OCI-LY1 (cell line): ENCODE measurements around the gene SLC25A17.

Experiments
- CTCF ChIP-seq: fragments of 200-600 bp; sonication (generic), shearing (Covaris generic); IDR thresholded peaks from 2 replicates; pipeline ENCODE4 v1.5.1; 2017; ENCODE audit warnings: mild to moderate bottlenecking, antibody characterized with exemption, low read length, moderate library complexity, mixed read lengths
- EZH2 ChIP-seq: fragments of 200-600 bp; sonication (generic), shearing (Covaris generic); IDR thresholded peaks from 2 replicates; pipeline ENCODE4 v1.8.0; 2017; ENCODE audit warnings: borderline replicate concordance, mixed run types, mild to moderate bottlenecking, antibody characterized with exemption, low read length, moderate library complexity, mixed read lengths

DNA sequence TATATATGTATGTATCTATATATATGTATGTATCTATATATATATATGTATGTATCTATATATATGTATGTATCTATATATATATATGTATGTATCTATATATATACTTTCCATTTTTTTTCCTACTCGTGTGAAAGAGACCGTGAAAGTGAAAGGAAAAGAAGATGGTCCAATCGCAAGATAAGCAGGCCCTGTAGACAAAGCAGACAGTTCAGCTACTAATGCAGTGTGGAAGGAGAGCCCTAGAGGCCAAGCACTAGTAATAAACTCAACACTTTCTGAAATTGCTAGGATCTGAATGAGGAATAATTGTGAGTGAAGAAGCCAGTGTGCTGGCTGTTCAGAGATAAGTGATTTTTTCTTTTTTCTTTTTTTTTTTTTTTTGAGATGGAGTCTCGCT is 92.6 kb downstream of the SLC25A17 start:
- no peak for TF ChIP-seq CTCF
- no peak for TF ChIP-seq EZH2
